NT2/D1 (cell line): Measurements from ENCODE around the gene SPPL2A.

ENCODE experiments used
- DNase-seq: peaks from one replicate; pipeline ENCODE4 v3.0.0-alpha.2; 2011; ENCODE audit warnings: low read depth, low spot score
- H3K27me3 ChIP-seq: 2 replicates; pipeline ENCODE4 v1.6.0; 2011; ENCODE audit warnings: mild to moderate bottlenecking; ENCODE audit not compliant: insufficient read length, insufficient read depth
- H3K36me3 ChIP-seq: 2 replicates; pipeline ENCODE4 v1.6.1; 2011; ENCODE audit warnings: mild to moderate bottlenecking, low read length, mixed read lengths; ENCODE audit not compliant: insufficient read depth, insufficient read length
- H3K4me1 ChIP-seq: 2 replicates; pipeline ENCODE4 v1.5.1; 2011; ENCODE audit not compliant: insufficient read depth, insufficient read length
- H3K4me3 ChIP-seq: 2 replicates; pipeline ENCODE4 v1.5.1; 2011; ENCODE audit warnings: low read depth; ENCODE audit not compliant: insufficient read length
- H3K9ac ChIP-seq: 2 replicates; pipeline ENCODE4 v1.6.0; 2011; ENCODE audit warnings: low read depth; ENCODE audit not compliant: insufficient read length
- H3K9me3 ChIP-seq: 2 replicates; pipeline ENCODE4 v1.5.1; 2011; ENCODE audit warnings: mild to moderate bottlenecking, low read length; ENCODE audit not compliant: insufficient read depth
- SUZ12 ChIP-seq: IDR thresholded peaks from 2 replicates; pipeline ENCODE4 v1.6.1; 2011; ENCODE audit not compliant: insufficient read length, insufficient read depth; ENCODE audit errors: extremely low read depth
- YY1 ChIP-seq: IDR thresholded peaks from 2 replicates; pipeline ENCODE4 v1.6.1; 2011; ENCODE audit not compliant: insufficient read length, insufficient read depth
- ZNF274 ChIP-seq: IDR thresholded peaks from 2 replicates; pipeline ENCODE4 v1.6.1; 2011; ENCODE audit warnings: mild to moderate bottlenecking, low read depth, low read length

SPPL2A gene

DNA sequence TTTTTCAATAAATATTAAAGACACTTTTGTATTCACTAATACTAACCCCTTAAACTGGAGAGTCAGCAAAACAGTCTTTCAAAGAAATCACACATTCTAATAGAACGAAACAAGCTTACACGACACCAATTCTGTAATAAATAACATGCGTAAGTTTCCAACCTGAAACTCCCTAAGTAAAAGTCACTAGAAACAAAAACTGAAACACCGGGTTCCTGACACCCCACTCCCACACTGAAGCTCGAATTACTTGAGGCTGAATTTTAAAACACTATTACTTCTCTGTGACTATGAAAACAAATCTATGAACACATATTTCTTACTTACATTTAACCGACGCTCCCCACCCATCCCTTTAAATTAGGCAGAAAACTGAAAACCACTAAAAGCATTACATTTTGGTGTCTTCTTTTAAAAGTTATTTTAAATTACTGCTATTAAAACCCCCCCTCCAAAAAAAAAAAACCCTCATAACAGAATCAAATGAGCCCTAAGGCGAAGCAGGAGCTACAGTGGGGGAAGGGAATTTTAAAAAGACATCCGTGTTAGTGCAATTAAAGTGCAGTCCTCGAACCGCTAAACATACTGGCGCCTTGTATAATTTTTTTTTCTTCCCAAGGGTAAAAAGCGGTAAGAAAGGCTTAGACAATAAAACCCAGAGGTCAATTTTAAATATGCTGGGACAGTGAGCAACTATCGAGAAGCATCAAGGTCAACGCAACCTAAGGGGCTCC lies 878 bp downstream of the SPPL2A start:
- Histone ChIP-seq H3K4me3 (peak overlapping the region; percentile 79), H3K9ac (peak overlapping the region; percentile 63), H3K36me3 (no peaks in the 10 kb centered on the region), H3K9me3 (no peaks in the 10 kb centered on the region), H3K4me1 (no peaks in the 10 kb centered on the region), H3K27me3 (no peaks in the 10 kb centered on the region)
- TF ChIP-seq YY1 (no peak), ZNF274 (no peak), SUZ12 (no peak)
- DNase-seq, result no peak

- Histone ChIP-seq H3K27me3 (no peaks in the 10 kb centered on the region), H3K4me3 (no peak overlapping the region), H3K36me3 (no peaks in the 10 kb centered on the region), H3K9ac (no peak overlapping the region), H3K4me1 (no peaks in the 10 kb centered on the region), H3K9me3 (no peaks in the 10 kb centered on the region)
- no peak for DNase-seq
- TF ChIP-seq YY1 (no peak), ZNF274 (no peak)
These were observed 6.7 kb downstream of the SPPL2A start for GRCh38 chr15:50758712-50759205.

- Histone ChIP-seq H3K4me1 (no peaks in the 10 kb centered on the region), H3K9ac (no peak overlapping the region), H3K9me3 (no peaks in the 10 kb centered on the region), H3K27me3 (no peaks in the 10 kb centered on the region), H3K4me3 (no peak overlapping the region), H3K36me3 (no peaks in the 10 kb centered on the region)
- no peak for TF ChIP-seq SUZ12
- DNase-seq, result no peak
These were observed 12.0 kb downstream of the SPPL2A start for GRCh38 chr15:50753463-50753862.

- Histone ChIP-seq H3K4me3 (no peak overlapping the region), H3K27me3 (no peaks in the 10 kb centered on the region), H3K36me3 (no peaks in the 10 kb centered on the region), H3K9ac (no peak overlapping the region), H3K9me3 (no peaks in the 10 kb centered on the region), H3K4me1 (no peaks in the 10 kb centered on the region)
- DNase-seq, result no peak
- TF ChIP-seq YY1 (no peak), SUZ12 (no peak), ZNF274 (no peak)
These were observed 14.1 kb downstream of the SPPL2A start for GRCh38 chr15:50751394-50751793.

GRCh38 chr15:50750227-50750705 lies 15.2 kb downstream of the SPPL2A start:
- no peak overlapping the region for H3K9ac ChIP-seq
- no peak for DNase-seq
- H3K27me3 ChIP-seq, result no peaks in the 10 kb centered on the region
- no peaks in the 10 kb centered on the region for H3K9me3 ChIP-seq
- no peak overlapping the region for H3K4me3 ChIP-seq
- no peak for TF ChIP-seq YY1
- TF ChIP-seq ZNF274, result no peak
- no peak for TF ChIP-seq SUZ12
- no peaks in the 10 kb centered on the region for H3K4me1 ChIP-seq
- peaks cover 4% of the 10 kb centered on the region for H3K36me3 ChIP-seq

- Histone ChIP-seq H3K4me3 (no peak overlapping the region), H3K9ac (no peak overlapping the region), H3K4me1 (no peaks in the 10 kb centered on the region), H3K9me3 (no peaks in the 10 kb centered on the region), H3K27me3 (no peaks in the 10 kb centered on the region), H3K36me3 (peaks cover 9% of the 10 kb centered on the region)
- DNase-seq, result no peak
- TF ChIP-seq YY1 (no peak), ZNF274 (no peak), SUZ12 (no peak)
These were observed 18.0 kb downstream of the SPPL2A start for GRCh38 chr15:50747523-50747922.

- no peak for DNase-seq
- H3K4me3 ChIP-seq, result no peak overlapping the region
- no peak for TF ChIP-seq YY1
- no peak for TF ChIP-seq SUZ12
- TF ChIP-seq ZNF274, result no peak
- H3K36me3 ChIP-seq, result peaks cover 9% of the 10 kb centered on the region
- no peaks in the 10 kb centered on the region for H3K27me3 ChIP-seq
- H3K4me1 ChIP-seq, result no peaks in the 10 kb centered on the region
- no peak overlapping the region for H3K9ac ChIP-seq
- H3K9me3 ChIP-seq, result no peaks in the 10 kb centered on the region
These were observed 20.9 kb downstream of the SPPL2A start for GRCh38 chr15:50744601-50745000.

GRCh38 chr15:50740955-50741354 lies 24.6 kb downstream of the SPPL2A start:
- Histone ChIP-seq H3K4me3 (no peak overlapping the region), H3K27me3 (no peaks in the 10 kb centered on the region), H3K4me1 (no peaks in the 10 kb centered on the region), H3K9ac (no peak overlapping the region), H3K9me3 (no peaks in the 10 kb centered on the region), H3K36me3 (peaks cover 13% of the 10 kb centered on the region)
- no peak for DNase-seq
- TF ChIP-seq YY1 (no peak), SUZ12 (no peak), ZNF274 (no peak)
